Measurements from ENCODE around the gene DNM1. TPM values are rescaled to one million over a fixed set of nuclear protein-coding genes. Genes with fewer than 3 reads are reported as not detected.
"Not testable (repeated sequence)": the region's sequence is repeated elsewhere in the genome, so short reads cannot be mapped to it uniquely, and the experiment has no call there.

DNM1 gene
- total and polyA plus RNA-seq, 4 donors = 0.29 to 5.9 (median 1.1) TPM

DNA sequence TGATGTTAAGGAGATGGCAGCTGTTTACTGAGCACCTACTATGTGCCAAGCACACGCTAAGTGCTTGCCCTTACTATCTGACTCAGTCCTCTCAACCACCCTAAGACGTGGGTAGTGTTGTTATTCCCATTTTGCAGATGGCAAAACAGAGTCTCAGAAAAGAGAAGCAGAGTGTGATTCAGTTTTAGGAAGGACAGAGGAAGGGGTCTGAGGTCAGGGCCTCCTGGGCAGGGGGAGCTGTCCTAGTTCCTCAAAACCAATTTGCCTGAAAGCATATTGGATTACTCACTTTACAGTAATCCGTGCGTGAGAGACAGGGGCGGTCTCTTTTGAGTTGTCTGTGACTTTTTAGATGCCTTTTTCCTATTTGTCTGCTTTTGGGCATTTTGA is 23.2 kb downstream of the DNM1 start:
- WGBS = 87% methylated on average over 5 of the region's 5 CpGs
- no peaks in the 10 kb centered on the region for H3K27me3 ChIP-seq (ENCODE audit: control insufficient read depth in 4 of 4, insufficient read depth in 4 of 4, low read length in 3 of 4)

DNA sequence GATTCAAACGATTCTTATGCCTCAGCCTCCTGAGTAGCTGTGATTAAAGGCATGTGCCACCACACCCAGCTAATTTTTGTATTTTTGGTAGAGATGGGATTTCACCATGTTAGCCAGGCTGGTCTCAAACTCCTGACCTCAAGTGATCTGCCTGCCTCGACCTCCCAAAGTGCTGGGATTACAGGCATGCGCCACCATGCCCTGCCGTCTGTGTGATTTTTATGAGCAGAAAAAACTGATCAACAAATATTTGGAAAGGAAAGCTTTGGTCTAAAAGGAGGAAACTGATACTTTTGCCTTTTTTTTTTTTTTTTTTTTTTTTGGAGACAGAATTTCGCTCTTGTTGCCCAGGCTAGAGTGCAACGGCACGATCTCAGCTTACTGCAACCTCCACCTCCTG is 27.7 kb downstream of the DNM1 start:
- not testable (repeated sequence) for H3K4me1 ChIP-seq (ENCODE audit: control insufficient read depth in 4 of 4, insufficient read depth in 4 of 4, low read length in 3 of 4); H3K27me3 ChIP-seq (ENCODE audit: control insufficient read depth in 4 of 4, insufficient read depth in 4 of 4, low read length in 3 of 4); H3K4me3 ChIP-seq (ENCODE audit: low read depth in 1 of 3, low read length in 3 of 3); H3K9ac ChIP-seq (ENCODE audit: low read depth in 1 of 2, low read length in 2 of 2); DNase-seq (ENCODE audit: low spot score); H3K36me3 ChIP-seq (ENCODE audit: control insufficient read depth in 4 of 4, insufficient read depth in 3 of 4, low read depth in 1 of 4, low read length in 3 of 4); H3K9me3 ChIP-seq (ENCODE audit: control insufficient read depth in 4 of 4, low read length in 3 of 4); H3K27ac ChIP-seq (ENCODE audit: low read depth in 1 of 2, low read length in 2 of 2)
- WGBS = 84% methylated on average over 7 of the region's 7 CpGs

More for the DNA sequence above, 23.2 kb downstream of the DNM1 start:
- Histone ChIP-seq H3K27ac (ENCODE audit: low read depth in 1 of 2, low read length in 2 of 2) (no peak overlapping the region), H3K9me3 (ENCODE audit: control insufficient read depth in 4 of 4, low read length in 3 of 4) (no peaks in the 10 kb centered on the region), H3K4me3 (ENCODE audit: low read depth in 1 of 3, low read length in 3 of 3) (no peak overlapping the region), H3K36me3 (ENCODE audit: control insufficient read depth in 4 of 4, insufficient read depth in 3 of 4, low read depth in 1 of 4, low read length in 3 of 4) (peaks cover 0 to 3% (median 0%) of the 10 kb centered on the region in 4 donors), H3K4me1 (ENCODE audit: control insufficient read depth in 4 of 4, insufficient read depth in 4 of 4, low read length in 3 of 4) (no peaks in the 10 kb centered on the region), H3K9ac (ENCODE audit: low read depth in 1 of 2, low read length in 2 of 2) (no peak overlapping the region)
- no peak for TF ChIP-seq HNF4G (IDR thresholded peaks at IDR 0.05)
- no peak for TF ChIP-seq RAD21 (IDR thresholded peaks at IDR 0.05)
- no peak for TF ChIP-seq YY1 (IDR thresholded peaks at IDR 0.05)
- no peak for TF ChIP-seq TAF1 (conservative IDR thresholded peaks at IDR 0.05)
- no peak for TF ChIP-seq SP1 (IDR thresholded peaks at IDR 0.05)
- TF ChIP-seq, protein P1, sequence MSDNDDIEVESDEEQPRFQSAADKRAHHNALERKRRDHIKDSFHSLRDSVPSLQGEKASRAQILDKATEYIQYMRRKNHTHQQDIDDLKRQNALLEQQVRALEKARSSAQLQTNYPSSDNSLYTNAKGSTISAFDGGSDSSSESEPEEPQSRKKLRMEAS (IDR thresholded peaks at IDR 0.05) = no peak
- no peak for TF ChIP-seq FOXA1 (IDR thresholded peaks at IDR 0.05)
- TF ChIP-seq, protein P2, sequence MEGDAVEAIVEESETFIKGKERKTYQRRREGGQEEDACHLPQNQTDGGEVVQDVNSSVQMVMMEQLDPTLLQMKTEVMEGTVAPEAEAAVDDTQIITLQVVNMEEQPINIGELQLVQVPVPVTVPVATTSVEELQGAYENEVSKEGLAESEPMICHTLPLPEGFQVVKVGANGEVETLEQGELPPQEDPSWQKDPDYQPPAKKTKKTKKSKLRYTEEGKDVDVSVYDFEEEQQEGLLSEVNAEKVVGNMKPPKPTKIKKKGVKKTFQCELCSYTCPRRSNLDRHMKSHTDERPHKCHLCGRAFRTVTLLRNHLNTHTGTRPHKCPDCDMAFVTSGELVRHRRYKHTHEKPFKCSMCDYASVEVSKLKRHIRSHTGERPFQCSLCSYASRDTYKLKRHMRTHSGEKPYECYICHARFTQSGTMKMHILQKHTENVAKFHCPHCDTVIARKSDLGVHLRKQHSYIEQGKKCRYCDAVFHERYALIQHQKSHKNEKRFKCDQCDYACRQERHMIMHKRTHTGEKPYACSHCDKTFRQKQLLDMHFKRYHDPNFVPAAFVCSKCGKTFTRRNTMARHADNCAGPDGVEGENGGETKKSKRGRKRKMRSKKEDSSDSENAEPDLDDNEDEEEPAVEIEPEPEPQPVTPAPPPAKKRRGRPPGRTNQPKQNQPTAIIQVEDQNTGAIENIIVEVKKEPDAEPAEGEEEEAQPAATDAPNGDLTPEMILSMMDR (IDR thresholded peaks at IDR 0.05; ENCODE audit: low read depth, low read length, missing input control) = no peak
- no peak for TF ChIP-seq JUND (IDR thresholded peaks at IDR 0.05)
- TF ChIP-seq, protein P3, sequence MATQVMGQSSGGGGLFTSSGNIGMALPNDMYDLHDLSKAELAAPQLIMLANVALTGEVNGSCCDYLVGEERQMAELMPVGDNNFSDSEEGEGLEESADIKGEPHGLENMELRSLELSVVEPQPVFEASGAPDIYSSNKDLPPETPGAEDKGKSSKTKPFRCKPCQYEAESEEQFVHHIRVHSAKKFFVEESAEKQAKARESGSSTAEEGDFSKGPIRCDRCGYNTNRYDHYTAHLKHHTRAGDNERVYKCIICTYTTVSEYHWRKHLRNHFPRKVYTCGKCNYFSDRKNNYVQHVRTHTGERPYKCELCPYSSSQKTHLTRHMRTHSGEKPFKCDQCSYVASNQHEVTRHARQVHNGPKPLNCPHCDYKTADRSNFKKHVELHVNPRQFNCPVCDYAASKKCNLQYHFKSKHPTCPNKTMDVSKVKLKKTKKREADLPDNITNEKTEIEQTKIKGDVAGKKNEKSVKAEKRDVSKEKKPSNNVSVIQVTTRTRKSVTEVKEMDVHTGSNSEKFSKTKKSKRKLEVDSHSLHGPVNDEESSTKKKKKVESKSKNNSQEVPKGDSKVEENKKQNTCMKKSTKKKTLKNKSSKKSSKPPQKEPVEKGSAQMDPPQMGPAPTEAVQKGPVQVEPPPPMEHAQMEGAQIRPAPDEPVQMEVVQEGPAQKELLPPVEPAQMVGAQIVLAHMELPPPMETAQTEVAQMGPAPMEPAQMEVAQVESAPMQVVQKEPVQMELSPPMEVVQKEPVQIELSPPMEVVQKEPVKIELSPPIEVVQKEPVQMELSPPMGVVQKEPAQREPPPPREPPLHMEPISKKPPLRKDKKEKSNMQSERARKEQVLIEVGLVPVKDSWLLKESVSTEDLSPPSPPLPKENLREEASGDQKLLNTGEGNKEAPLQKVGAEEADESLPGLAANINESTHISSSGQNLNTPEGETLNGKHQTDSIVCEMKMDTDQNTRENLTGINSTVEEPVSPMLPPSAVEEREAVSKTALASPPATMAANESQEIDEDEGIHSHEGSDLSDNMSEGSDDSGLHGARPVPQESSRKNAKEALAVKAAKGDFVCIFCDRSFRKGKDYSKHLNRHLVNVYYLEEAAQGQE (IDR thresholded peaks at IDR 0.05) = no peak
- no peak for TF ChIP-seq RXRA (IDR thresholded peaks at IDR 0.05)
- TF ChIP-seq, protein P4, sequence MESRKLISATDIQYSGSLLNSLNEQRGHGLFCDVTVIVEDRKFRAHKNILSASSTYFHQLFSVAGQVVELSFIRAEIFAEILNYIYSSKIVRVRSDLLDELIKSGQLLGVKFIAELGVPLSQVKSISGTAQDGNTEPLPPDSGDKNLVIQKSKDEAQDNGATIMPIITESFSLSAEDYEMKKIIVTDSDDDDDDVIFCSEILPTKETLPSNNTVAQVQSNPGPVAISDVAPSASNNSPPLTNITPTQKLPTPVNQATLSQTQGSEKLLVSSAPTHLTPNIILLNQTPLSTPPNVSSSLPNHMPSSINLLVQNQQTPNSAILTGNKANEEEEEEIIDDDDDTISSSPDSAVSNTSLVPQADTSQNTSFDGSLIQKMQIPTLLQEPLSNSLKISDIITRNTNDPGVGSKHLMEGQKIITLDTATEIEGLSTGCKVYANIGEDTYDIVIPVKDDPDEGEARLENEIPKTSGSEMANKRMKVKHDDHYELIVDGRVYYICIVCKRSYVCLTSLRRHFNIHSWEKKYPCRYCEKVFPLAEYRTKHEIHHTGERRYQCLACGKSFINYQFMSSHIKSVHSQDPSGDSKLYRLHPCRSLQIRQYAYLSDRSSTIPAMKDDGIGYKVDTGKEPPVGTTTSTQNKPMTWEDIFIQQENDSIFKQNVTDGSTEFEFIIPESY (IDR thresholded peaks at IDR 0.05) = no peak
- TF ChIP-seq NR2F2 (IDR thresholded peaks at IDR 0.05) = no peak
- TF ChIP-seq HNF4A (conservative IDR thresholded peaks at IDR 0.05) = no peak
- TF ChIP-seq, protein P5, sequence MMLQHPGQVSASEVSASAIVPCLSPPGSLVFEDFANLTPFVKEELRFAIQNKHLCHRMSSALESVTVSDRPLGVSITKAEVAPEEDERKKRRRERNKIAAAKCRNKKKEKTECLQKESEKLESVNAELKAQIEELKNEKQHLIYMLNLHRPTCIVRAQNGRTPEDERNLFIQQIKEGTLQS (IDR thresholded peaks at IDR 0.05) = no peak
- DNase-seq (ENCODE audit: low spot score) = no peak

Data from liver (tissue), 9 donors.